ENCODE data around the gene IL21R.
"Not testable (repeated sequence)": the region's sequence is repeated elsewhere in the genome, so short reads cannot be mapped to it uniquely, and the experiment has no call there.

The IL21R gene

DNA sequence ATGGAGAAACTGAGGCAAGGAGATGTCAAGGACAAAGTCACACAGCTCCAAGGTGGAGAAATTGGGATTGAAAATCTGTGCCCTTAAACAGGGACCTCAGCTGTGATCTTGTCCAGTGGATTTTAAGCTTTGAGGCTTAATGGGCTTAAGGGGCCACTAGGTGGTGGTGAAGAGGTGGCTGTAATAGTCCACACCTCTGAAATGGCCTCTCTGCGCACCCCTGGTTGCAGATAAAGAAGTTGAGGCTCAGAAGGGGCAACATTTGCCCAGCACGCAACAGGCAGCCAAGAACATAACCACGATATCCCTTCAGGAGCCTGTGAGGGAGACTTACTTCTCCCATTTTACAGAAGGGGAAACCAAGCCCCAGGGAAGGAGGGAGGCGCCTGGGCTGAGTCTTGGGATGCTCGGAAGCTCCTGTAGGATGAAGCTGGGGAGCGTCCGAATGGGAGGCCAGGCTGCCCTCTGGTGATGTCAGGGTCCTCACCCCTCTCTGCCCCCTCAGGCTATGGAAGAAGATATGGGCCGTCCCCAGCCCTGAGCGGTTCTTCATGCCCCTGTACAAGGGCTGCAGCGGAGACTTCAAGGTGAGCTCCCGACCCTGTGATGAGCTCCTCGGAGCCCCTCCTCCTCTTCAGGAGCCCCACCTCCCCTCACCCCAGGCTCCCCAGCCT lies 43.7 kb downstream of the IL21R start:
- DNase-seq (ENCODE audit: low read depth in 2 of 2) = no peak

DNA sequence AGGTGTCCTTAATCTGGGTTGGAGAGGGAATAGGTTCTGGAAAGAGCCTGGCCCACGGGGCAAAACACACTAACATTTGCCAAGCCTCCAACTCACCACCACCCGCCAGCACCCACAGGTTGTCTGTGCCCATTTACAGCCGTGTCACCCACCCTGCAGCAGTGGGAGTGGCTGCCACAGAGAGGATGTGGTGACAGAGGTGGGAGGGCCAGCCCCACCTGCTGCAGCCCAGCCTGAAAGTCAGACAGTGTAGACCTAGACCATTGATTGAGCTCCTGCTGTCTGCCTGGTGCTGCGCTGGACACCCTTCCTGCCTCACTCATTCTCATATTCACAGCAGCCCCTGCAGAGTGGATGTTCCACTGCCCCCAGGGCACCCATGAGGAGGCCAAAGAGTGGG lies 44.7 kb downstream of the IL21R start:
- DNase-seq (ENCODE audit: low read depth in 2 of 2) = peak; percentile 70

DNA sequence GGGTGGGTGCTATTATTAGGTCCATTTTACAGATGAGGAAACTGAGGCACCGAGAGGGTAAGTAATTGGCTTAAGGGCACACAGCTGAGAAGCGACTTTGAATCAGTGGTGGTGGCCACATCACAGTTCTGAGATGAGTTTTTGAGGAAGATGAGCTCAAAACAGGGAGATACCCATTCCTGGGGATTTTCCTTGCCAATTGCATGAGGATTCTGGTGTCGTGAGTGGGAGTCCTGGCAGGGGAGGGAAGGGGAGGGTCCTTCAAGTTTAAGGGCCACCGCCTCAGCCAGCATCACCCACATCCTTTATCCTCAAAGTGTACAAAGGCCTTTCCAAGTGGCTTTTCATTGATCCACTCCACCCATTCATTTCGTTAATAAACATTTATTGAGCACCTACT lies 45.3 kb downstream of the IL21R start:
- no peak for DNase-seq (ENCODE audit: low read depth in 2 of 2)

DNA sequence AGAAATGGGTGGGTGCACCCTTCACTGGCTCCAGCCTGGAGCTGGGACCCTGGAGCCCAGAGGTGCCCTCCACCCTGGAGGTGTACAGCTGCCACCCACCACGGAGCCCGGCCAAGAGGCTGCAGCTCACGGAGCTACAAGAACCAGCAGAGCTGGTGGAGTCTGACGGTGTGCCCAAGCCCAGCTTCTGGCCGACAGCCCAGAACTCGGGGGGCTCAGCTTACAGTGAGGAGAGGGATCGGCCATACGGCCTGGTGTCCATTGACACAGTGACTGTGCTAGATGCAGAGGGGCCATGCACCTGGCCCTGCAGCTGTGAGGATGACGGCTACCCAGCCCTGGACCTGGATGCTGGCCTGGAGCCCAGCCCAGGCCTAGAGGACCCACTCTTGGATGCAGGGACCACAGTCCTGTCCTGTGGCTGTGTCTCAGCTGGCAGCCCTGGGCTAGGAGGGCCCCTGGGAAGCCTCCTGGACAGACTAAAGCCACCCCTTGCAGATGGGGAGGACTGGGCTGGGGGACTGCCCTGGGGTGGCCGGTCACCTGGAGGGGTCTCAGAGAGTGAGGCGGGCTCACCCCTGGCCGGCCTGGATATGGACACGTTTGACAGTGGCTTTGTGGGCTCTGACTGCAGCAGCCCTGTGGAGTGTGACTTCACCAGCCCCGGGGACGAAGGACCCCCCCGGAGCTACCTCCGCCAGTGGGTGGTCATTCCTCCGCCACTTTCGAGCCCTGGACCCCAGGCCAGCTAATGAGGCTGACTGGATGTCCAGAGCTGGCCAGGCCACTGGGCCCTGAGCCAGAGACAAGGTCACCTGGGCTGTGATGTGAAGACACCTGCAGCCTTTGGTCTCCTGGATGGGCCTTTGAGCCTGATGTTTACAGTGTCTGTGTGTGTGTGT lies 46.8 kb downstream of the IL21R start:
- DNase-seq (ENCODE audit: low read depth in 2 of 2) = no peak

DNA sequence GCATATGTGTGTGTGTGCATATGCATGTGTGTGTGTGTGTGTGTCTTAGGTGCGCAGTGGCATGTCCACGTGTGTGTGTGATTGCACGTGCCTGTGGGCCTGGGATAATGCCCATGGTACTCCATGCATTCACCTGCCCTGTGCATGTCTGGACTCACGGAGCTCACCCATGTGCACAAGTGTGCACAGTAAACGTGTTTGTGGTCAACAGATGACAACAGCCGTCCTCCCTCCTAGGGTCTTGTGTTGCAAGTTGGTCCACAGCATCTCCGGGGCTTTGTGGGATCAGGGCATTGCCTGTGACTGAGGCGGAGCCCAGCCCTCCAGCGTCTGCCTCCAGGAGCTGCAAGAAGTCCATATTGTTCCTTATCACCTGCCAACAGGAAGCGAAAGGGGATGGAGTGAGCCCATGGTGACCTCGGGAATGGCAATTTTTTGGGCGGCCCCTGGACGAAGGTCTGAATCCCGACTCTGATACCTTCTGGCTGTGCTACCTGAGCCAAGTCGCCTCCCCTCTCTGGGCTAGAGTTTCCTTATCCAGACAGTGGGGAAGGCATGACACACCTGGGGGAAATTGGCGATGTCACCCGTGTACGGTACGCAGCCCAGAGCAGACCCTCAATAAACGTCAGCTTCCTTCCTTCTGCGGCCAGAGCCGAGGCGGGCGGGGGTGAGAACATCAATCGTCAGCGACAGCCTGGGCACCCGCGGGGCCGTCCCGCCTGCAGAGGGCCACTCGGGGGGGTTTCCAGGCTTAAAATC lies 47.6 kb downstream of the IL21R start:
- peak; percentile 70 to 71 for DNase-seq (ENCODE audit: low read depth in 2 of 2)

DNA sequence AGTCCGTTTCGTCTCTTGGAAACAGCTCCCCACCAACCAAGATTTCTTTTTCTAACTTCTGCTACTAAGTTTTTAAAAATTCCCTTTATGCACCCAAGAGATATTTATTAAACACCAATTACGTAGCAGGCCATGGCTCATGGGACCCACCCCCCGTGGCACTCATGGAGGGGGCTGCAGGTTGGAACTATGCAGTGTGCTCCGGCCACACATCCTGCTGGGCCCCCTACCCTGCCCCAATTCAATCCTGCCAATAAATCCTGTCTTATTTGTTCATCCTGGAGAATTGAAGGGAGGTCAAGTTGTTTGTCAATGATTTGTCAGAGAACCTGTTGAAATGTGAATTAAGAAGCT lies 48.2 kb downstream of the IL21R start:
- no peak for DNase-seq (ENCODE audit: low read depth in 2 of 2)

DNA sequence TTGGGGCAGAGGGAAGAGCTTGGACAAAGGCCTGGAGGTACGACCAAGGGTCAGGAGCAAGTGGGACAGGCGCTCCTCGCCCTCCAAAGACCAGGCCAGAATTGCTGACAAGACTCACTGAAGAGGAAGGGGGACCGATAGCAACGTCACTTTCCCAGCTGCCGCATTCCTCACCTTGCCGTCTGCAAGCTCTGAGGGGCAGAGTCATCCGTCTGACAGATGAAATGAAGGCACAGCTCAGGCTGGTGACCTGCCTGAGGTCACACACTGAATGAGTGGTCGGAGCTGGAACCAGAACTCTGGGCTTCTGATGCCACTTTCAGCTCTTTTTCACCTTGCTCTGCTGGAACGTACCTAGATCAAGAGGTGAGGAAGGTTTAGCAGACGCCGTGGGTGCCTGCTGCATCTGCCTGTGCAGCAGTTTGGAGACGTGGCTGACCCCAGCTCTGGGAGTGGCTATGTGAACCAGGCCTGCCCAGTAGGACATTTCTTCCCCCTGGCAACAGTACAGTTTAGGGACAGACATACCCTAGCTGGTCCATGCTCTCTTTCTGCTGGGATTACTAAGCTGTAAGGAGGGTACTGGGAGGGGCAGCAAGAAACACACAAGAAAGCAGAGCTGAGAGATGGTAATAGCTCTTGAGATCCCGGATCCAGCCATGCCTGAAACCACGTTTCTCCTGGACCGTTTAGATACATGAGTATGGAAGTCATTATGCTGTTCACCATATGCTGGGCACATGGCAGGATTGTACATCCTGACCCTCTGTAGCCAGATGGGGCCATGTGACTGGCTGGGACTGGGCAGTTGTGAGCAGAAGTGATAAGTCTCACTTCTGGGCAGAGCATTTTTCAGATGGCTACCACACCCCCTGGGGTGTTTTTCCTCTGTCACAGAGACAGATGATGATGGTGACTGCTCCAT lies 50.9 kb downstream of the IL21R start:
- DNase-seq (ENCODE audit: low read depth in 2 of 2) = no peak

DNA sequence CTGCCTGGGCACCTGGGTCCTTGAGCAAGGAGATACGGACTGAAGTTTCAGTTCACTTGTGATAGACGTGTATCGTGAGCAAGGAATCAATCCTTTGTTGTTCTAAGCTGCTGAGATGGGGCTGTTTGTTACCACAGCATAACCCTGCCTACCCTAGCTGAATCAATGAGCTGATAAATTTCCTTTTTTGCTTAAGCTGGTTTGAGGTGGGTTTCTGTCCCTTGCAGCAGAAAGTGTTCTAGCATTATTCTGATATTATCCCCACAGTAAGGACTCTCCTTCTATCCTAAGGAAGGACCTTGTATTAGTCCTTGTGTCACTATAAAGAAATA lies 51.5 kb downstream of the IL21R start:
- no peak for DNase-seq (ENCODE audit: low read depth in 2 of 2)

DNA sequence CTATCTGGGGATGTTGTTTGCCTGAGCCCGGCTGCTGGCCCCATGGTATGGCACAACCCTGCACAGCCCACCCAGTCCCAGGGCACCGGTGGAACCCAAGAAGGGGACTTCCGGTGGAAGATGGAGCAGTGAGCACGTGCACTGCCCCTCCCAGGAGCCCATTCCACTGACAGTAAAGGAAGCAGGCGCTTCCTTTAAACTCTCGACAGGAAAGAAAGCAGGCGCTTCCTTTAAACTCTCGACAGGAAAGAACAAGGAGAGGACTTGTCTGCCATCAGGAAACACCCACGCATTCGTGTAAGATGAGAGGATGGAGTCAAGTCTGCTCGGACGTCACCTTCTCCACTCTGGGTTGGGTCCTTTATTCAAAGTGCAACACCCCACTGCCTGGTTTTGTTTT lies 53.7 kb downstream of the IL21R start:
- DNase-seq (ENCODE audit: low read depth in 2 of 2) = no peak

DNA sequence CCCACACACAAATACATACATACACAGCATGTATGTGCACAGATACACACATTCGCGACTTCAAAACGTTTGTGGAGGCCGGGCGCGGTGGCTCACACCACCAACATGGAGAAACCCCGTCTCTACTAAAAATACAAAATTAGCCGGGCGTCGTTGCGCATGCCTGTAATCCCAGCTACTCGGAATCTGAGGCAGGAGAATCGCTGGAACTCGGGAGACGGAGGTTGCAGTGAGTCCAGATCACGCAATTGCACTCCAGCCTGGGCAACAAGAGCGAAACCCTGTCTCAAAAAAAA lies 55.6 kb downstream of the IL21R start:
- not testable (repeated sequence) for DNase-seq (ENCODE audit: low read depth in 2 of 2)

DNA sequence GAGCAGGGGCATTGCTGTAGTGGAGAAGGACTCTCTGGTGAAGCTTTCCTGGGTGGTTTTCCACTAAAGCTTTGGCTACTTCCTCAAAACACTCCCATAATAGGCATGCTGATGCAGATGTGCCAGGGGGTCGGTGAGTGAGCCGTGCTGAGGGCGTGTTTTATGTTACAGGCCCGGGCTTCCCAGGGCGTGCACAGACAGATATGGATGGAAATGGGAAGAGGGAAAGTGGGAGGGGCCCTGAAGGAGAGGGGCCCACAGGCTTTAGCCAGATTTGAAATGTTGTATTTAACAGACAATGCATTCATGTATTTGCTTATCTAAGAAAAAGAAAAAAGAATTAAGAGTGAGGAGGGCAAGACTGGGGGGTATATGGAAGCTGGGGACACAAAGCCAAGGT lies 56.3 kb downstream of the IL21R start:
- no peak for DNase-seq (ENCODE audit: low read depth in 2 of 2)

DNA sequence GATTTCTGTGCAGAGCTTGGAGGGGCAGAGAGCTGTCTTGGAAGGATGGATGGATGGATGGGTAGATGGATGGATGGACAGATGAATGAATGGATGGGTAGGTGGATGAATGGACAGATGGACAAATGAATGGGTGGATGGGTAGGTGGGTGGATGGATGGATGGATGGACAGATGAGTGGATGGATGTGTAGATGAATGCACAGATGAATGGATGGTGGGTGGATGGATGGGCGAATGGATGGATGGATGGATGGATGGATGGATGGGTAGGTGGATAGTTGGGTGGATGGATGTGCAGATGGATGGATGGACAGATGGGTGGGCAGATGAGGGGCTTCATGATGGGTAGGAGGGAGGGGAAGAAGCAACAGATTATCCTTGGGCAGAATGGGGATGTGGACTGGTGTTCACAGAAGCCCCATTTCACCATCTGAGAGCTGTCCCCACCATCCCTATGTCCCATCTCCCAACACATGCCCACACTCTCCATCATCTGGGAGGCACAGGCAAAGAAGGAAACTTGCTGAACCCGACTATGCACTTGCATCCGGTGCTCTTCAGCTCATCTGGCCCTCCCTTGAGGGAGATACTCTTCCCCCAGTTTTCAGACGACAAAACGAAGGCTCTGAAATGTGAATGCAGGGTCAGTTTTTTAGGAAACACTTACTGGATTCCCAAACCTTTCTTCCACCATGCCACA lies 57.2 kb downstream of the IL21R start:
- DNase-seq (ENCODE audit: low read depth in 2 of 2) = no peak

DNA sequence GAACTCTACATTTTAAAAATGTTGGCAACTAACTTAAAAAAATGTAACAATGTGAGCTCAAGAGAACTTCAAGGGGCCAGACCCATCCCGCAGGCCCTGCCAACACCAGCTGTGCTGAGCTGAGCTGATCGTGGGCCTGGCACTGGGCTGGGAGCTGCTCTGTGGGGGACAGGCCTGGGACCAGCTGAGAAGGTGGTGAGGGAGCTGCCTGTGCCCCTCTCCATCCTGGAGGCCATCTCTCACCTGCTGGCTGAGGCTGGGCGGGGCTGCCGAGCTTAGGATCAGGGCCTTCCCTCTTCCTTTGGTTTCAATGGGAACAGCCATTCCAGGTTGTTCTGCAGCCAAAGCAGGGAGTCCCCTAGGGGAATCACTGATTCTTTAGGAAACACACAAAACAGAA lies 58.2 kb downstream of the IL21R start:
- DNase-seq (ENCODE audit: low read depth in 2 of 2) = no peak

DNA sequence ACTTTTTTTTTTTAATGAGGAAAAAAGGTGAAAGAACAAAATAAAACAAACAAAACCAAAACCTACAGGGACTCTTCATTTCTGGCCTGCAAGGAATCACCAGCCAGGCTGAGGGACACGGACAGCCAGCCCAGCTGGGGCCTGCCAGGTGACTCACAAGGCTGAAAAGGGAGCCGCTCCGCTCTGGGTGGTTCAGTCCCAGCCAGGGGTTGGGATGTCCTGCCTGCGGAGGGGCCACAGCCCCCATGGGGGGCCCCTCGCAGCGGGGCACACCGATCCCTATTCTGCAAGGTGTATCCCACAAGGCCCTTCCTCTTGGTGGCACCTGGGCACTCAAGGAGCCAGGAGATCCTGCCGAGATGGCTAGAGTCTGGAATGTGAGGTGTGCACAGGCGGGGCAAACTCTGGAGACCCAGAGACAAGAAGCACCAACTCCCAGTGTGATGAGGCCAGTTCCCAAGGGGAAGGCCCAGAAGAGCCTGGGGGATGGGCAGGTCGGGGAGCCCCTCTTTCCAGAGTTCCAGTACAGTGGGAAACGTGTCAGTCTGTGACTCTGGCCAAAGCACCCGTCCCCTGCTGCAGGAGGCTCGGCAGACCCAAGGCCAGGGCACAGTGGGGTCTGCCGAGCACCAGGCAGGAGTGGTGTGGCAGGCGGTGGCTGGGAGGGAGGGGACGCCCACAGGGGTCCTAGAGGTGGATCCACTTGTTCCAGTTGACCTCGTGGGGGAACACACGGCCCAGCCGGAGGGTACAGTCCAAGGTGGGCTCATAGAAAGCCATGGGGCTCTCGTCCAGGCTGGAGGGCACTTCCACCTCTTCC lies 58.9 kb downstream of the IL21R start:
- DNase-seq (ENCODE audit: low read depth in 2 of 2) = no peak

DNA sequence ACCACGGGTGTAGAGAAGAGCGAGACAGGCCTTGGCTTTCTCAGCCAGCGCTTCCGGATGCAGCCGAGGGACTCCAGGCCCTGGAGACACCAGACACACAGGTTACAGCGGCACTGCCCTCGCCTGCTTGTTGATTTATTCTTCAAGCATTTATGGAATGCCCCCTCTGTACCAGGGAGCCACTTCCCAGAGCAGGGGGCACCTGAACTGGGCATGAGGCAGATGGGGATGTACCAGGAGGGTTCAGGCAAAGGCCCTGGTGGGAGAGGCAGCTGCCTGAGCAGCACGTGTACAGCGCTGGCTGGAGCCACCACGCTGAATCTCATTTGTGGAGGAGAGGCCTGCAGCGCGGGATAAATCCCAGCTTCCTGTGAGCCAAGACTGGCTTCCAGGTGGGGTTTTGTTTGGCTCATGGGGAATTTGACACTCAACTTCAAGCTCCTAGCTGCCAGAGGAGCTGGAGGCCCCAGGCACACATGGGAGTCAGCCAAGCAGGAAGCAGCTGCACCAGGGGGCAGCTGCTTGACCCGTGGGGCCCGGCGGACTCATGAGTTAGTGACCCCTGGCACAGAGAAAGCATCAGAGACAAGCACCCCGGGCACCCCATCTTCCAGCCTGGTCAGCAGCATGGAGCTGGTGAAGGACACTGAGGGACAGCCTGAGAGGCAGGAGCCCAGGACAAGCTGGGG lies 59.7 kb downstream of the IL21R start:
- no peak for DNase-seq (ENCODE audit: low read depth in 2 of 2)

DNA sequence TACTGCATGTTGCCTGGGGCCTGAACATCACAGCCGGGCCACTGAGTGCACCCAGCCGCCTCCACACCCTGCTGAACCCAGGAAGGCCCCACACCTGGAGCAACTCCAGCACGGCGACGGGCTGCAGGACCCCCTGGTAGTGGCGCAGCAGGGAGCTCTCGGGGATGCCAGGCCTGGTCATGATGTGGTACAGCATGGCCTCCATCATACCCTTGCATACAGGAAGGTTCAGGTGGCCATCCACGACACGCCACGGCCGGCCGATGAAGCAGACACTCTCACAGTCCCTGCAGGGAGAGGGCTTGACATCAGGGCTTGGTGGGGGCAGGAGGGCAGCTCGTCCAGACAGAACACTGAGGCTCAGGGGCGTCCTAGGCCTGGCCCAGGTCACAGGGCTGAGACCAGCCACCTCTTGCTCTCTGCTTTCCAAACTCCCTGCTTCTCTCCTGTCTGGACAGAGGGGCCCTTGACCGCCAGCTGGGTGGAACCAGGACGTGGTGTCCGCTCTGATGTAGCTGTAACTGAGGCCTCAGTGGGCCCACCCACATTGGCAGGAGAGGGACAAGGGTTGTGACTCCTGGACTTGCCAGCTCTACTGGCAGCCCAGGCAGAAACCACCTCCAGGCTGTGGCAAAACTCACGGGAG lies 60.3 kb downstream of the IL21R start:
- DNase-seq (ENCODE audit: low read depth in 2 of 2) = no peak

DNA sequence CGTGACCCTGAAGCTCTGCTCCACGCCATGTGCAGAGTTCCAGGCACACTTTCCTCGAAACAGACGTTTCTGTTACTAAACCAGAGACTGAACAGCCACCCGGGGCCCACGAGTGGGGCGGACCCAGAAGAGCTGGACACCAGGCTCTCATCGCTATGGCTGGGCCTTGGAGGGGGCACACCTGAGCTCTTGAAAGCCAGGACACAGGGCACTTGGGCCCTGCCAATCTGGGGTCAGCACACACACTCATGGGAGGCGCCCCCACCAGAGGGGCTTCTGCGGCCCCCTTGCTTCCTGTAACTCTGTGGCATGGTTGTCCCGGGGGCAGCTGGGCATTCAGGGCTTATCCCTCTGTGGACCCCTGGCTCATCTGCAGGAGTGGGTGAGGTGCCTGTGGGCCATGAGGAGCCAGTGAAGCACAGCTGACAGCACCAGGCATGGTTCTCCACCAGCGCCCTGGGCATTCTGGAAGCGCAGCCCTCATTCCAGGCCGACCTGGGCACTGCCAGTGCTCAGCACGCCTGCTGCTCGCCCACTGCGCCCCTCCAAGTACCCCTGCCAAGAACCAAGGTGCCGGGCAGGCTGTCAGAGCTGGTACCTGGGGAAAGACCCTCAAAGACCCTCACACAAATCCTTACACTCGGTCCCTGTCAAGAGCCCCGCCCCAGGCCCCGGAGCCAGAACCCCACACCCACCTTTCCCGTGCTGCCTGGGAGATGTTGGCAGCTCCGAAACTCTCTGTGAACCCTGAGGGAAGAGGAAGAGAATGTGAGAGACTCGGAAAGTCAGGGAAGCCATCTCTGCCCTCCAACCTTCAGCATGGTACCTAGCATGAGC lies 61.1 kb downstream of the IL21R start:
- DNase-seq (ENCODE audit: low read depth in 2 of 2) = no peak
